NCI-H1436 (cell line): ENCODE results near the gene LRRC57.
"Not testable (repeated sequence)": the region's sequence is repeated elsewhere in the genome, so short reads cannot be mapped to it uniquely, and the experiment has no call there.

Experiments
- DNase-seq: peaks from one replicate; lab custom pipeline; 2025; lab: John Stamatoyannopoulos, UW

Gene LRRC57

DNA sequence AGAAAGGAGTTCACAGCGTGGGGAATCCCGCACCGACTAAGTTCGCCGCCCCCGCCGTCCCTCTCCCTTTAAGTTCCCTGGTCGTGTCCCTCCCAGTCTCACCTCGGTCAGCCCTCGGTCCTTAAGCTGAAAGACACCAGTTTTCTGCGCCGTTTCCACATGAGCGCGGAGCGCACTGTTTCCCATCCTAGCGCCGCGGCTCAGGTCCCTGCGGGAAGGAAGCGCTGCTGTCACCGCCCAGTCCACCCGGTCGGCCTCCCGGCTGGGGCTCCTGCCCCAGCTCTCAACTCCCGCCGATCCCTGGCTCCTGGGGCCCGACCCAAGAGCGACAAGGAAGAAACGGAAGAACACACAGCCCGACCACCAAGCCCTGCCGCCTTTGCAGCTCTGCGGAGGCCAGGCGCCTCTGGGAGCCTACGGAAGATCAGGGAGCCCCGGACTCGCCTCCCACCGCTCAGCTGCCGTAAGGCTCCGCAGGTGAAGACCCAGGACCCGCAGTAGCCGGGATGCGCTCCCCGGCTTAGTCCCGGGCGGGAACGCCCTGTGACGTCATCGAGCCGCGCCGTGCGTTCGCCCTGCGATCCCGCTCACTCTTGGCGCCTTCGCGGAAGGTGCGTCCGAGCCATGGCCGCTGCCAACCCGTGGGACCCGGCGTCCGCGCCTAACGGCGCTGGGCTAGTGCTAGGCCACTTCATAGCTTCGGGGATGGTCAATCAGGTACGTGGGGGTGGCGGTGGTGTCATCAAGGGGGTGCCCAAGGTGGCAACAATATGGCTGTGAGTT is at the start of gene LRRC57, which contains the start of gene HAUS2:
LRRC57 (minus strand) TSS at position 545 of the 783 bp plus-strand sequence; CDS start at position 186, 359 bp downstream.
HAUS2 (plus strand) TSS at position 590 of the 783 bp plus-strand sequence; CDS start at position 625, 35 bp downstream.
- peak; percentile 78 for DNase-seq

DNA sequence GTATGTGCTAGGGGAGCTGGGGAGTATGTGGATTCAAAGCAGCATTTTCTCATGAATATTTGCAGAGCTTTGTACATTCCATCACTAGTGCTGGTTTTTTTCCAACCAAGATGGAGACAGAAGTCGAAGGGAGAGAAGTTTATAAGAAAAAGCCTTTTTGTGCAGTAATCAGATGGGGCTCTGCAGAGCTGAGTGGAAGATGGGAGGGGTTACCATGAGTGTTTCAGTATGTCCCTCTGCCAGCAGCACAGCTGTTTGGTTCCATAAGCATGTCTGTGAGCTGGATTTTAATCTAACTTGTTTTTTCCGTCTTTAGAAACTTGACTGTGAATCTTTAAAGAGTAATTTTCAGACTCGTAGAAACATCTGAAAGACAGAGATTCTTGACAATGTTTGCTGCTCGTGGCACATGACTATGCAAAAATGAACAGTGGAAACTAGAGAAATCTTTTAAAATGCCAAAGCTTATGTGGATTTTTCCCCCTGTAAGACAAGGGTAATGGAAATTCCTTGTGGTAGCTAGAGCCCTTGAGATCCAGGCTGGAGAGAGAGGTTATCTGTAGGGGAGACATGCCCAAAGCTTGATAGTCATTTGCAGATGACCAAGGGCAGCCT is 47.1 kb upstream of the LRRC57 start:
- DNase-seq = no peak

DNA sequence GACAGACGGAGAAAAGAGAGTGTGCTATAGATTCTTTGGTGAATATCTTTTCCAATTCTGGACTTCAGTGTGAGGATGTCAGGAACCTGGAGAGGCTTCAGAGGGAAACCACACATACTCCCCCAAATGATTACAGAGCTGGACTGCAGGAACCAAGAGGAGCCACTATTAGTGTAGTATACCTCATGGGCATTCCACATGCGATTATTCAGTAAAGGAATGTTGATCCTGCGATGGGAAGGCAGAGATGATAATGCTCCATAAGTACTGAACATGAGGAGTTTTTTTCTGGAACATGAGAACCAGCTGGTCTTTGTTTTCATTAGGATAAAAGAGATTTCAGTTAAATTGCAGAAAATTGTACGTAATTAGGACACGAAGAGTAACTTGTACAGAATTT is 45.5 kb upstream of the LRRC57 start:
- DNase-seq = no peak

DNA sequence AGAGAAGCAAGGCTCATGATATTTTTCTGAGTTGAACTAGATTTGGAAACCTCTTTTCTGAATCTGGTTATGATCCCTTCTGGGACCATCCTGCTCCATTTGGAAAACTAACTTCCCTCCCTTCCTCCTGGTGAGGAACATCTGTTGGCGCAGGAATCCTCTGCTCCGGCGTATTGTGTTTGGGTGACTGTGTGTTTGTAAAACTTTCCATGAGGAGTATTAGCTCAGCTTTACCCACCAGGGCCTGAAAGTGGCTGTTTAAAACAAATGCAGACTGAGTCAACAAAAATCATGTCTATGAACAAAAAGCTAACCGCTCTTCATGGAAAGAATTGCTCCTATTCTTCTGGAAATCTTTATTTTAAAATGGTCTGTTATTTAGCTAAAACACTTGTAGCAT is 44.5 kb upstream of the LRRC57 start:
- no peak for DNase-seq

DNA sequence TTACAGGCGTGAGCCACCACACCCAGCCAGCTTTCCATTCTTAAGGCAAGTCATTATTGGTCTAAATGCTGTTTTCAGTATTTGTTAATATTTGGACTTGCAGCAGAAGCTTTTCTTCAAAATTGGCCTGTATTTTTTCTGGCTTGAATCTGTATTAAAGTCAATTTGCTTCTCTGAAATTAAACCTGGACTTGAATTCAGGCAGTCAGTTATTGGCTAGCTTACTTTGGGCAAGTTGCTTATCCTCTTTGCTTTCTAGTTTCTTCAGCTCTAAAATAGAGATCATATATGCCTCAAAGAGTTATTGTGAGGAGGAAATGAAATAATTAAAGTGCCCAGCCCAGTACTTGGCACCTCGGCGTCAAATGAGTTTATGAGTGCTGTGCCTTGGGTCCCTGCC is 44.1 kb upstream of the LRRC57 start:
- no peak for DNase-seq

DNA sequence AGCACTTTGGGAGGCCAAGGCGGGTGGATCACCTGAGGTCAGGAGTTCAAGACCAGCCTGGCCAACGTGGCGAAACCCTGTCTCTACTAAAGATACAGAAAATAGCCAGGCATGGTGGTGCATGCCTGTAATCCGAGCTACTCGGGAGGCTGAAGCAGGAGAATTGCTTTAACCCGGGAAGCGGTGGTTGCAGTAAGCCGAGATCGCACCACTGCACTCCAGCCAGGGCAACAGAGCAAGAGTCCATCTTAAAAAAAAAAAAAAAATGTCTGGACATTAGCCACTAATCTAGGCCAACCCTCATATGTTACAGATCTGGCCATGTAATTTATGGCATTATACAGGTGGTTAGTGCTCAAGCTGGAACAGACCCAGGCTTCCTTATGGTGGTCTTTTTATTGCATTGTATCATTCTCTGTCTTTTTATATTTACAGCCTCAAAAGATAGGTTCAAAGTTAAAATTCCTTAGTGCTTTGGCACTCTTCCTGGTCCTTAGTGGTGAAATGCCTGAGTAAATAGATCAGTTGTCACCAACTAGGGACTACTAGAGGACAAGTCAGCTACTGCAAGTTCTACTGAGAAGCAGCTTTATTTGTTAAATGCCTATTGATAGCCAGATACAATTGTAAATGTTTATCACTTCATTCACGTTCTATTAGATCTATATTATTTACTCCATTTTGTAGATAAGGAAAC is 42.8 kb upstream of the LRRC57 start:
- DNase-seq = no peak

DNA sequence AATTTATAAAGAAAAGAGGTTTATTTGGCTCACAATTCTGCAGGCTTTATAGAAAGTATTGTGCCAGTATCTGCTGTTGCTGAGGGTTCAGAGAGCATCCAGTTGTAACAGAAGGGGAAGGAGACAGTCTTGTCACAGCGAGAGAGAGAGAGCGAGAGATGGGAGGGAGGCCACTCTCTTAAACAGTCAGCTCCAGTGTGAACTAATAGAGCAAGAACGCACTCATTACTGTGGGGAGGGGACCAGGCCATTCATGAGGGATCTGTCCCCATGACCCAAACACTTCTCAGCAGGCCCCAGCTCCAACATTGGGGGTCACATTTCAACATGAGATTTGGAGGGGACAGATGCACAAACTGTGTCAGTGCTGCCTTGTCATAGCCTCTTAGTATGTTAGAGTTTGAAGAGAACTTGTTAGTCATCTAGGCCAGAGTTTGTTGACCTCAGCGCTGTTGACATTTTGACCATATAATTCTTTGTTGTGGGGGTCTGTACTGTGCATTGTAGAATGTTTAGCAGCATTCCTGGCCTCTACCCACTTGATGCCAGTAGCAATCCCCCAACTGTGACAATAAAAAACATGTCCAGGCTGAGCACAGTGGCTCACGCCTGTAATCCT is 42.1 kb upstream of the LRRC57 start:
- no peak for DNase-seq

DNA sequence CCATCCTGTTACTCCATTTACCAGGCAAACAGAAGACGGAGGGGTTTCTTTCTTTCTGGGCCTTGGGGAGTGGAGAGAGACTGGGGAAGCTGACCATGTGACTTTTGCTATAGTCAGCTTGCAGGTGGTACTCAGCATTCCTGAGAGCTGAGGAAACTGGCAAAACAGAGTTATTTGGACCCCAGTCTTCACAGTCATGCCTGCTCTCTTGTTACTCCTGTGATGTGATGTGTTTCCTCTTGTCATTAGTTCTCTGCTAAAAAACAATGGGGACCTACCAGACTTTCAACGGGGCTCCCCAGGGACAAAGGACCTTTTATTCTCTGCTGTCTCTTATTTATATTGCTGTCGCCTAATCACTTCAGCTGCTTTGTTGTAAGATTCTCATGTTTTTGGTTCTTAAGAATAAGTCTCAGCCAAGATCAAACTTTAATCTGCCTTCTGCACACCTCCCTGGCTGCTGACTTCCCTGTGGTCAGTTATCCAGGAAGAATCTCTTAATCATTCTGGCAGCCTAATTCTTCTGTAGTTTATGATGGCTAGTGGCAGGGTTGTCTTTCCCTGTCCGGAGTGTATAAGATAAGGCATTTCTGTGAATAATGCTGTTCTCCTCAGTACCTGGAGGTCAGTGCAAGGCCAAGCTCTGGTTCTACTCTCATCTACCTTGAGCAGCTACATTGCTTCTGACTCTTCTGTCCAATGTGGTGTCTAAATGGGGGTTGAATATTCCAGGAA is 35.6 kb upstream of the LRRC57 start:
- DNase-seq = peak; percentile 6

DNA sequence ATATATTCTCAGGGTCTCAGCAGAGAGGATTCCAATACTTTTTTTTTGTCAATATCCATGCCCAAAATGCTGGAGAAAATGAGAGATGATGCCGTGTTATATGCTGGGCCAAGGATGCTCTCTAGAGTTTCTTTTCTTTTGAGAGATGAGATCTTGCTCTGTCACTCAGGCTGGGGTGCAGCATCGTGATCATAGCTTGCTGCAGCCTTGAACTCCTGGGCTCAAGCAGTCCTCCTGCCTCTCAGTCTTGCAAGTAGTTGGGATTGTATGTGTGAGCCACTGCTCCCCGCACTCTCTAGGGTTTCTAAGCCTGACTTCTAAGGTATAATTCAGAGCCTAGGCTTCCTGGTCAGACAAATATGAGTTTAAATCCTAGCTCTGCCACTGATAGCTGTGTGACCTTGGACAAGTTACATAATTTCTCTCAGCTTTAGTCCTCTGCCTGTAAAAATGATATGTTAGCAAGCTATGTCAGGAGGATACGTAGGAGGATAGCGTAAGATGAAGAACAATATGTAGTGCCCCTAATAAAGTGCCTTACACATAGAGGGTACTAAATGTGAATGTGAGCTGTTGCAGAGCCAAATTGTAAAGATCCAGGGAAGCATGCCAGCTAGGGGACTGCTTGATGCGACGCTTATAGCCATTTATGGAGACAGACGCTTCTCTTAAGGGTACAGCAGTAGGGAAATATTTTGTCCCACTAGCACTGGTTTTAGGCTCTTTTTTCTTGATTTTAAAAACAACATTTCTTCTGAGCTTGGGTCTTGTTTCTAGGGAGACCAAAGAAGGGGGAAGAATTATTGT is 34.2 kb upstream of the LRRC57 start:
- DNase-seq = no peak

DNA sequence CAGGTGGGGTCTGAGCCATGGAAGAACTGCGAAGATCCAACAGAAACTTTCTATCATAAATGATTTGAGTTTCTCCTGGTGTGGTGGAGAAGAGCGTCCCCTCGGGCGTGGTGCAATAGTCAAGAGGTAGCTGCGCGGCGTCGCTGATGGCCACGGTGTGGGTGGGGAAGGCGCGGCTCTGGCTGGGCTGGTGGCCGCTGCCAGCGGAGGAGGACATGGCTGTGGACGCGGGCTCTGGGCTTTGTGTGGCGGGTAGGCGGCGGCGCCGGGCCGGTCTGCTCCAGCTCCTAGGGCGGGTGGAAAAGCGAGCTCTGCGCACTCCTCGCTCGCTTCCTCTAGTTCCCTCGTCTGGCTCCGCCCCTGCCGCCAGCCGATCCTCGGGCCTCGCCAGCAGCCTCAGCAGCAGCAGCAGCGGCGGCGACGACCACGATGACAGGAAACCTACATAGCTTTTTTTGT is 32.7 kb upstream of the LRRC57 start:
- DNase-seq = peak; percentile 77

DNA sequence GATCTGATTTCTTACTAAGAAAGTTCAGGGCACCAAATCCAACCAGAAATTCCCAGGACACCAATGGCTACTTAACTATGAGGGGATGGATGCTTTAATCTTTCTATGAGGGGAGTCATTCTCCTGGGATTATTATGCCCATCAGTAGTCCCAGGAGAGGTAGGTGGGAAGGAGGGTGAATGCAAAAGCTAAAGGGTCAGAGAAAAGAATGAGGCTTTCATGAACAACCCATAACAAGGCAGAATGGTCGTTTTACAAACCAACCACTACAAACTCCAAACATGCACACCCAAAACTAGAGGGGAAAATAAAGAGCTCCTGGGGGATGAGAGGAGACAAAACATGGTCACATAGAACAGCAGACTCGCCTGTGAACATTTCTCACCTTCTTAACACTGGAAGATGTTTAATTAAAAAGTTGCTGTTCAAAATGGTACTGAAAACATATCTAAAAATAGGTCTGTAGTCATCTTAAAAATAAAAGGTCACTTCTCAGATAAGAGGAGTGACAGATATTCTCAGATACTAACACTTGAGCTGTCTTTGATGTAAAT is 30.5 kb upstream of the LRRC57 start:
- DNase-seq = no peak

DNA sequence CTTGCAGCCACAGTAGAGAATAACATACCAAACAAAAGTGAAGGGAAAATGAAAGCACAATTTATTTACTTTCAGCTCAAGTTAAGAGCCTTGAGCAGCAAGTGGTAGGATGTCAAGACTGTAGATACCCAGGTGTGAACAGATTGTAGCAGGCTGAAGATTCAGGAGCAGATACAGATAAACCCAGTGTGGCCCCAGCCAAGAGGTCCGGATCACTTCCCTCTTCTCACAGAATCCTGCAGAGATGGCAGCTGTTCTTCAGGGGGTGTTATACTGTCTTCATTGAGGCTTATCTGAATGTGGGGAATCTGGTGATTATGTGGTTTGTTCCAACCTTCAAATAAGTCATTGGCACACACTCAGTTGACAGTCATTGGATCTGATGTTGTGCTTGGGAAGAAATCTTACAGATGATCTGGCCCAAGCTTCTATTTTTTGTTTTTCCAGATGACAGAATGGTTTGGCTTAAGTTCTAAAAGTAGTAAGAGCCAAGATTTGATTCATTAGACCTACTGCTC is 29.0 kb upstream of the LRRC57 start:
- no peak for DNase-seq

DNA sequence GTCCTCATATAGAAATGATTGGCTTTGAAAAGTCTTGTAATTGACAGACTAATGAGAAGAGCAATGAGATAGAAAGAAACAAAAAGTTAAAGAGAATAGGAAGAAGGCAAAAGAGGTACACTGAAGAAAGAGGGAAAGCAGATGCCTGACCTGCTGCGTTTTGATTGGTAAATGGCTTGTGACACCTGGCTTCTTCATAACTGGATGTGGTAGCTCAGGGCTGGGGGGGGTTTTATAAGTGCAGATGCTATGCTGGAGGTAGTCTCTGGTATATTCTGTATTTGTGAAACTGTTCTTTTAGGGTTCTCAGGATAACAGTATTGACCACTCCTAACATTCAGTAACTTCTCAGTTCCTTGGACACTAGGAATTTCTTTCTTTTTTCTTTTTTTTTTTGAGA is 28.2 kb upstream of the LRRC57 start:
- DNase-seq = no peak

DNA sequence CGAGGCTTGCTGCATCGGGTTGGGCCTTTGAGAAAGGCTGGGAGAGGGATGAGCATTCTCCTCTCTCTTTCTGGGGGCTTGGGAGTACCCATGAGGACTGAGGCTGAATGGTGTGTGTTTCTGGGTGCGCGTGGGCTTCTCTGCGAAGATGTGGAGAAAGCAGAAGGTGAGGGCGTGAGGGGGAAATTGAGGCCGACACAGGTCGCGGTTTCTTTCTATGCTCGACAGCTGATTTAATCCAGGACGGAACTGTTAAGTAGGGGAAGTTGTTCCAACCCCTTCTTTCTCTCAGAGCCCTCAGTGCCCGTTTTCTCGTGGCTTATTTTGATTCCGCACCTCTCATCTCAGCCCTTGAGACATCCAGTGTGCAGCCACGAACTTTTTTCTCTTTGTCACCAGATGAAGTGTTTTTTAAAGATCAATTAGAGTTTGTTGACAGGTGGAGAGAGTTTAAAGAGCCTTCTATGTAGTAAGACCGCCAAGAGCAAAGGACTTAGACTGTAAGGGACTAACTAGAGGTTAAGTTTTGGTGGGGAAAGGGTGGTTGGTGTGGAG is 27.5 kb upstream of the LRRC57 start:
- DNase-seq = no peak

DNA sequence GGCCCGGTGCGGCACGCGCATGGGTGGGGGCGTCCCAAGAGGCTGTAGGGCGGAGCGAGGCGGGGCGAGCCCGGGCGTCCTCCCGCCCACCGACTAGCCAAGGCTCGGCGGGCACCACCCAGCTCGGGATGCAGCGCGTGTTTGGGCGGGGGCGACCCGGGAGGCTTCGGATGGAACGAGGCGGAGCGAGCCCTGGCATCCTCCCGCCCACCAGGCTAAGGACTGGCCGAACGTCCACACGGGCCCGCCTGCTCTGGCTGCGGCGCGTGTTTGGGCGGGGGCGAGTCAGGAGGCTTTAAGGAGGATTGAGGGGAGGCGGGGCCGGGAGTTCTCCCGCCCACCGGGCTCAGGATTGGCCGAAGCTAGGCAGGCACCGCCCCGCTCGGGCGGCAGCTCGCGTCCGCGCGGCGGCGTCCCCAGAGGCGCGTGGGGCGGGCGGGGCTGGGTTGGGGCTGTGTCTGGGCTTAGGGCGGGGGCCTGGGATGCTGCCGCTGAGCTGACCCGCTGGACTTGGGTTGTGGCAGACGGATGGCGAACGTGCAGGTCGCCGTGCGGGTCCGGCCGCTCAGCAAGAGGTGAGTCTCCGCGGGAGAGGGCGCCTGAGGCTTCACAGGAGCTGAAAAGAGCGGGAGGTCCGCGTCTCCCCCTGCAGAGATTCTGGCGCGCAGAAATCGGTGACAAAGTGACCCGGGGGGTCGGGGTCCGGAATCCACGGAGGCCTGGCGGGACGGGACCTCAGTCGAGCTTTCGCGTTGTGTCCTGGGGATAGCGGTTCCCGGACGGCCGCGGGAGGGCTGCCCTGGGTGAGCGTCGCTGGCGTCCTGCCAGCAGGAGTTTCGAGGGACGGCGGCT is 26.8 kb upstream of the LRRC57 start, which contains the start of gene STARD9:
STARD9 (plus strand) TSS at position 419 of the 852 bp plus-strand sequence; CDS start at position 529, 110 bp downstream.
- DNase-seq = peak; percentile 98

DNA sequence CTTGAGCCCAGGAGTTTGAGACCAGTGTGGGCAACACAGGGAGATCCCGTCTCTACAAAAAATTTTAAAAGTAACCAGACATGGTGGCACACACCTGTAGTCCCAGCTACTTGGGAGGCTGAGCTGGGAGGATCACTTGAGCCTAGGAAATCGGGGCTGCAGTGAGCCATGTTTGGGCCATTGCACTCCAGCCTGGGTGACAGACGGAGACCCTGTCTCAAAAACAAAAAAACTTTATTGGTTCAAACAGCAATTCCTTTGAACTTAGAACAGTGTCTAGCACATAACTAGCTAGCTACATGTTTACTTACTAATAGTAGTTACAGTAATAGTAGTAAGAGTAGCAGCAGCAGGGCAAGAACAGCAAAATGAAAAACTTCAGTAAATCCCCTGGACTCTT is 10.1 kb upstream of the LRRC57 start:
- DNase-seq = no peak

DNA sequence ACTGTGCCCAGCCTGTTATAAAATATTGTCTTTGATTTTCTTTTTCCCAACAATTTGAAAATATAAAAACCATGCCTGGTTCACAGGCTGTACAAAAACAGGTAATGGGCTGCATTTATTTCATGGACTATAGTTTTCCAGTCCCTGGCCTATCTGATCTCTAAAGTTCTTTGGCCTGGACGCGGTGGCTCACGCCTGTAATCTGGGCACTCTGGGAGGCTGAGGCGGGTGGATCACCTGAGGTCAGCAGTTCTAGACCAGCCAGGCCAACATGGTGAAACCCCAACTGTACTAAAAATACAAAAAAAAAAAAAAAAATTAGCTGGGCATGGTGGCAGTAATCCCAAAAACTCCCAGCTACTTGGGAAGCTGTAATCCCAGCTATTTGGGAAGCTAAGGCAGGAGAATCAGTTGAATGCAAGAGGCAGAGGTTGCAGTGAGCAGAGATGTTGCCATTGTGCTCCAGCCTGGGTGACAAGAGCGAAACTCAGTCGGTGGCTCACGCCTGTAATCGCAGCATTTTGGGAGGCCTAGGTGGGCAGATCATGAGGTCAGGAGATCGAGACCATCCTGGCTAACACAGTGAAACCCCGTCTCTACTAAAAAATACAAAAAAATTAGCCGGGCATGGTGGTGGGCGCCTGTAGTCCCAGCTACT is 8.1 kb upstream of the LRRC57 start:
- not testable (repeated sequence) for DNase-seq

DNA sequence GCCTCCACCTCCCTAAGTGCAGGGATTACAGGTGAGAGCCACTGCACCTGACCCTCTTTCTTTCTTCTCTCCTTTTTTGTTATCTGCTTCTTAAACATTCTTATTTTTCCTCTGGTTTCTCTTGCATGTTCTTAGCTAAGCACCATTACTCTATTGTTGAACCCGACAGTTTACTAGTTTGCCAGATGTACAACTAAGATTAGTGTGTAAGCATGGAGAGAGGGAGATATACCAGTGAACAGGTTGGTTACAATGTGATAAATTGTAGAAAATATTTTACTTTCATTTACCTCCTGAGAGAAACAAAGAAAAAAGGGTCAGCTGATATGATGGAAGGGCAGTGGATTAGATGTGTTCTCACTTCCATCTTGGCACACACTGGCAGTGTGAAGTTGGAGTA is 5.0 kb upstream of the LRRC57 start:
- DNase-seq = no peak
